ENCODE results near the gene CDK5RAP2.
A peak's percentile ranks its signal among the peaks of the same experiment; 100 is the strongest.

CDK5RAP2 gene

GRCh38 chr9:120350596-120350995, 229.4 kb downstream of the CDK5RAP2 start:
- Mint-ChIP-seq H3K9me3 (peaks cover 0 to 1% of the 10 kb centered on the region in 2 donors), H3K4me1 (peaks cover 8% of the 10 kb centered on the region), H3K4me3 (no peak overlapping the region), H3K27me3 (peaks cover 13% of the 10 kb centered on the region), H3K27ac (no peak overlapping the region)
- no peak for DNase-seq
- ATAC-seq: no peak

- no peaks in the 10 kb centered on the region for H3K9me3 Mint-ChIP-seq
- H3K27me3 Mint-ChIP-seq: peaks cover 13% of the 10 kb centered on the region
- no peak overlapping the region for H3K27ac Mint-ChIP-seq
- peaks cover 8% of the 10 kb centered on the region for H3K4me1 Mint-ChIP-seq
- peak; percentile 55 for ATAC-seq
- no peak overlapping the region for H3K4me3 Mint-ChIP-seq
- no peak for DNase-seq
These were observed 231.0 kb downstream of the CDK5RAP2 start for GRCh38 chr9:120348951-120349429.

- H3K27me3 Mint-ChIP-seq: peaks cover 13% of the 10 kb centered on the region
- H3K4me1 Mint-ChIP-seq: peaks cover 8% of the 10 kb centered on the region
- no peak for ATAC-seq
- no peak overlapping the region for H3K27ac Mint-ChIP-seq
- no peak for DNase-seq
- no peaks in the 10 kb centered on the region for H3K9me3 Mint-ChIP-seq
- H3K4me3 Mint-ChIP-seq: no peak overlapping the region
These were observed 234.6 kb downstream of the CDK5RAP2 start for GRCh38 chr9:120345379-120345778.

GRCh38 chr9:120344230-120344629, 235.7 kb downstream of the CDK5RAP2 start:
- no peaks in the 10 kb centered on the region for H3K9me3 Mint-ChIP-seq
- DNase-seq (no peak), ATAC-seq (no peak)
- H3K4me1 Mint-ChIP-seq: peaks cover 8% of the 10 kb centered on the region
- H3K27me3 Mint-ChIP-seq: peaks cover 6% of the 10 kb centered on the region
- H3K27ac Mint-ChIP-seq: no peak overlapping the region
- H3K4me3 Mint-ChIP-seq: no peak overlapping the region

DNA sequence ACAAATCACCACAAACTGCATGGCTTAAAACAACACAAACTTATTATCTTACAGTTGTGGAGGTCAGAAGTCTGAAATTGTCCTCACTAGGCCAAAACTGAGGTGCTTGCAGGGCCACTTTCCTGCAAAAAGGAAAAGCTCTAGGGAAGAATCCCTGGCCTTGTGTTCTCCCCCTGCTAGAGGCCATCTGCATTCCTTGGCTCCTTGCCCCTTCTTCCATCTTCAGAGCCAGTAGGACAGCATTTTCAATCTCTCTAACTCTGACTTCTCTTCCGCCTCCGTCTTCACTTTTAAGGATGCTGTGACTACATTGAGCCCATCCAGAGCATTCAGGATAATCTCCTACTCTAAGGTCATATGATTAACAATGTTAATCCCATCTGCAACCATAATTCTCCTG, 236.6 kb downstream of the CDK5RAP2 start:
- H3K4me3 Mint-ChIP-seq: no peak overlapping the region
- no peak overlapping the region for H3K27ac Mint-ChIP-seq
- H3K27me3 Mint-ChIP-seq: peaks cover 7% of the 10 kb centered on the region
- H3K9me3 Mint-ChIP-seq: no peaks in the 10 kb centered on the region
- no peak for DNase-seq
- H3K4me1 Mint-ChIP-seq: no peaks in the 10 kb centered on the region
- no peak for ATAC-seq
